ENCODE data around the gene IGDCC3. TPM values are rescaled to one million over a fixed set of nuclear protein-coding genes. Genes with fewer than 3 reads are reported as not detected.

The IGDCC3 gene
- polyA plus RNA-seq, 1 donor from 2014 or later = 14.4 TPM

- Histone ChIP-seq H3K4me3 (ENCODE audit: low read length) (no peak overlapping the region), H3K4me2 (ENCODE audit: low read length) (no peak overlapping the region)
Observed at GRCh38 chr15:65385870-65386258, 8.1 kb upstream of the IGDCC3 start.

More at GRCh38 chr15:65385870-65386258, 8.1 kb upstream of the IGDCC3 start:
- Histone ChIP-seq H3F3A (ENCODE audit: insufficient read depth, low read length, poor library complexity, severe bottlenecking) (no peaks in the 10 kb centered on the region), H3K79me2 (replicated peaks; ENCODE audit: insufficient read depth, low read length) (no peaks in the 10 kb centered on the region), H3K27ac (ENCODE audit: low read length) (no peak overlapping the region), H3K9me3 (ENCODE audit: low read length) (no peaks in the 10 kb centered on the region), H3K9ac (ENCODE audit: low read length) (no peak overlapping the region), H3K9me2 (ENCODE audit: insufficient read depth, low read length) (no peaks in the 10 kb centered on the region), H2AFZ (ENCODE audit: low read depth, low read length) (no peak overlapping the region), H4K20me1 (ENCODE audit: insufficient read depth) (no peaks in the 10 kb centered on the region), H3K36me3 (ENCODE audit: insufficient read depth, low read length) (no peaks in the 10 kb centered on the region), H3K27me3 (ENCODE audit: insufficient read depth, low read depth, low read length) (no peaks in the 10 kb centered on the region)
- no peak for TF ChIP-seq CTCF (IDR thresholded peaks at IDR 0.05; ENCODE audit: poor library complexity, severe bottlenecking)
- TF ChIP-seq POLR2AphosphoS5 (IDR thresholded peaks at IDR 0.05) = no peak
- no peak for TF ChIP-seq RAD21 (conservative IDR thresholded peaks at IDR 0.05)
- no peak for TF ChIP-seq SMC3 (conservative IDR thresholded peaks at IDR 0.05; ENCODE audit: poor library complexity)
- no peak for TF ChIP-seq TAF1 (IDR thresholded peaks at IDR 0.05; ENCODE audit: low read depth)
- TF ChIP-seq MXI1 (conservative IDR thresholded peaks at IDR 0.05; ENCODE audit: poor library complexity, severe bottlenecking) = no peak
- no peak for TF ChIP-seq REST (IDR thresholded peaks at IDR 0.05; ENCODE audit: borderline replicate concordance)
- no peak for TF ChIP-seq EP300 (conservative IDR thresholded peaks at IDR 0.05; ENCODE audit: poor library complexity, severe bottlenecking)
- no peak for TF ChIP-seq EZH2 (IDR thresholded peaks at IDR 0.05; ENCODE audit: borderline replicate concordance, insufficient read depth, low read length, poor library complexity, severe bottlenecking)
